PFSK-1 (cell line): ENCODE measurements around the gene LPAR1.

Experiments
- FOXP2 ChIP-seq: optimal IDR thresholded peaks from 2 replicates; pipeline ENCODE3; 2011; ENCODE audit warnings: borderline replicate concordance, control low read depth, inconsistent platforms; ENCODE audit not compliant: insufficient read depth; ENCODE audit errors: extremely low read length, extremely low read depth
- POLR2AphosphoS5 ChIP-seq: IDR thresholded peaks from 2 replicates; pipeline ENCODE4 v1.6.1; 2012; ENCODE audit warnings: low read depth, mild to moderate bottlenecking, control low read depth, low read length, moderate library complexity
- REST ChIP-seq, 2 experiments: IDR thresholded peaks; 2 replicates each; pipeline versions ENCODE4 v1.6.1 to v1.8.0; 2011 to 2012; ENCODE audit warnings: low read depth in 2 of 2, low read length in 2 of 2, control low read depth in 1 of 2, inconsistent platforms in 1 of 2, mild to moderate bottlenecking in 1 of 2, moderate library complexity in 1 of 2; ENCODE audit not compliant: insufficient read depth in 1 of 2
- SIN3A ChIP-seq: IDR thresholded peaks from 2 replicates; pipeline ENCODE4 v1.6.1; 2012; ENCODE audit warnings: mild to moderate bottlenecking, low read length, moderate library complexity, borderline replicate concordance; ENCODE audit not compliant: insufficient read depth
- TAF1 ChIP-seq: IDR thresholded peaks from 2 replicates; pipeline ENCODE4 v1.6.1; 2012; ENCODE audit warnings: low read length, control low read depth, borderline replicate concordance; ENCODE audit not compliant: insufficient read depth

LPAR1 gene

GRCh38 chr9:111064160-111064837 is 26.0 kb upstream of the LPAR1 start:
- TF ChIP-seq FOXP2 (no peak), TAF1 (no peak), SIN3A (no peak), REST (IDR thresholded peaks at IDR 0.05; ENCODE audit: insufficient read depth in 1 of 2, low read depth in 2 of 2, low read length in 2 of 2) (no peak), POLR2AphosphoS5 (no peak)

- no peak for TF ChIP-seq SIN3A
Measured at GRCh38 chr9:111063332-111063731, 25.1 kb upstream of the LPAR1 start.

- TF ChIP-seq REST (IDR thresholded peaks at IDR 0.05; ENCODE audit: insufficient read depth in 1 of 2, low read depth in 2 of 2, low read length in 2 of 2), result no peak
- no peak for TF ChIP-seq TAF1
- TF ChIP-seq FOXP2, result no peak
Measured at GRCh38 chr9:111058166-111058565, 19.9 kb upstream of the LPAR1 start.

- TF ChIP-seq SIN3A (no peak), REST (IDR thresholded peaks at IDR 0.05; ENCODE audit: insufficient read depth in 1 of 2, low read depth in 2 of 2, low read length in 2 of 2) (no peak), POLR2AphosphoS5 (no peak), TAF1 (no peak), FOXP2 (no peak)
Measured at GRCh38 chr9:111056538-111056937, 18.3 kb upstream of the LPAR1 start.

GRCh38 chr9:111052791-111053190 is 14.5 kb upstream of the LPAR1 start:
- no peak for TF ChIP-seq POLR2AphosphoS5
- TF ChIP-seq TAF1, result no peak
- no peak for TF ChIP-seq REST (IDR thresholded peaks at IDR 0.05; ENCODE audit: insufficient read depth in 1 of 2, low read depth in 2 of 2, low read length in 2 of 2)
- TF ChIP-seq FOXP2, result no peak
- TF ChIP-seq SIN3A, result no peak
